Vagina (tissue), 2 donors: ENCODE data around the gene NTN3.

Experiments used
- POLR2A ChIP-seq, 2 donors: fragments of 450-650 bp; IDR thresholded peaks; one replicate each; pipeline ENCODE4 v1.6.1; 2017; ENCODE audit warnings: antibody characterized with exemption in 2 of 2, mild to moderate bottlenecking in 2 of 2, moderate library complexity in 2 of 2
- POLR2AphosphoS5 ChIP-seq, 2 donors: sonication (generic); formaldehyde crosslinking; IDR thresholded peaks; one replicate each; pipeline ENCODE4 v1.9.0; 2017; ENCODE audit warnings: antibody characterized with exemption in 2 of 2, mild to moderate bottlenecking in 2 of 2, low read depth in 1 of 2; ENCODE audit not compliant: insufficient read depth in 1 of 2
- TF ChIP-seq, protein P1 (sequence below), 3 experiments: fragments of 450-650 bp in 2 of 3; fragments of 200-600 bp in 1 of 3; sonication (generic) in 1 of 3; IDR thresholded peaks; one replicate each; pipeline ENCODE4 v1.5.1; 2017 to 2019; ENCODE audit warnings: antibody characterized with exemption in 3 of 3, mild to moderate bottlenecking in 2 of 3, moderate library complexity in 2 of 3

DNA sequence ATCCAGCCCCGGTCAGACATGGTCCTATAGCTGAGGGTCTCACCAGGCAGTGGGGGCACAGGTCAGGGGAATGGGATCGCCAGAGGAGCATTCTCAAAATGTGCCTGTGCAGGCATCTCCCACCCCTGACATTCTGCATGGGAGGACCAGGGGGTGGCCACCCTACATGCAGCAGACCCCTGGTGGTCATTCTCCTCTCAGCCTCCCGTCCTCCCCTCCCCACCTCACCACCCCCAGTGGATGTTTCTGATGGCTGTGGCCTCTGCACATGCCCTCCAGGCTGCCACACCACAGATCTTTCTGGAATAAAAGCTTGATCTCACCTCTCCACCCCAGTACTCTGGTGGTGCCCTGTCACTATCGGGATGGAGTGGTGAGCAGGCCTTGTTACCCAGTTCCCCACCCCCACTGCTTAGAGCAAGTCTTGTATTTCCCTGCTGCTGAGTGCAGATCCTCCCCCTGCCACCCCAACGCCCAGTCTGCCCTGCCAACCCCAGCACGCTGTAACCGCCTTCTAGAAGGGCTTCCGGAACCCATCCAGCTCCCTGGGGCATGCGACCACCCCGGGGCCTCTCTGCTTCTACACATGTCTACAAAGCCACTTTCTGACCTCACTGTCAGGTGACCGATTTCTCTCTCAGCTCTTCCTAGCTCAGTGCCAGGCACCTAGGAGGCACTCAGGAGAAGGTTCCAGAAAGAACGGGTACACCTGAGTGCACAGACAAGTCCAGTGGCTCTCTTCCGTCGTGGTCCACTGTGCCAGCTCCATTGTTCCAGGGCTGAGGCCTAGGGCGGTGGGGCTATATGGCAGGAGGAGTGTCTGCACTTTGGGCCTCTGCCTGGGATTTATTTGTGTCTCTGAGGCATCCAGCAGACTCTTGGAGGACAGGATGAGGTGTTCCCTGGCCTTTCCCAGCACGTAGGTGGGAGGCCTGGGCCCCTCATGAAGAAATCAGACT is 13.1 kb downstream of the NTN3 start:
- TF ChIP-seq, protein P1, sequence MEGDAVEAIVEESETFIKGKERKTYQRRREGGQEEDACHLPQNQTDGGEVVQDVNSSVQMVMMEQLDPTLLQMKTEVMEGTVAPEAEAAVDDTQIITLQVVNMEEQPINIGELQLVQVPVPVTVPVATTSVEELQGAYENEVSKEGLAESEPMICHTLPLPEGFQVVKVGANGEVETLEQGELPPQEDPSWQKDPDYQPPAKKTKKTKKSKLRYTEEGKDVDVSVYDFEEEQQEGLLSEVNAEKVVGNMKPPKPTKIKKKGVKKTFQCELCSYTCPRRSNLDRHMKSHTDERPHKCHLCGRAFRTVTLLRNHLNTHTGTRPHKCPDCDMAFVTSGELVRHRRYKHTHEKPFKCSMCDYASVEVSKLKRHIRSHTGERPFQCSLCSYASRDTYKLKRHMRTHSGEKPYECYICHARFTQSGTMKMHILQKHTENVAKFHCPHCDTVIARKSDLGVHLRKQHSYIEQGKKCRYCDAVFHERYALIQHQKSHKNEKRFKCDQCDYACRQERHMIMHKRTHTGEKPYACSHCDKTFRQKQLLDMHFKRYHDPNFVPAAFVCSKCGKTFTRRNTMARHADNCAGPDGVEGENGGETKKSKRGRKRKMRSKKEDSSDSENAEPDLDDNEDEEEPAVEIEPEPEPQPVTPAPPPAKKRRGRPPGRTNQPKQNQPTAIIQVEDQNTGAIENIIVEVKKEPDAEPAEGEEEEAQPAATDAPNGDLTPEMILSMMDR (IDR thresholded peaks at IDR 0.05): no peak
- TF ChIP-seq POLR2A (IDR thresholded peaks at IDR 0.05) (no peak), POLR2AphosphoS5 (IDR thresholded peaks at IDR 0.05; ENCODE audit: insufficient read depth in 1 of 2, low read depth in 1 of 2) (no peak)
